WI38 (cell line): Measurements from ENCODE around the gene DAPK1.

ENCODE experiments used
- H3K4me3 ChIP-seq: 2 replicates; pipeline ENCODE4 v1.5.1; 2011; ENCODE audit warnings: low read depth, mild to moderate bottlenecking, control low read depth, low read length
- TF ChIP-seq, protein P1 (sequence below): IDR thresholded peaks from 2 replicates; pipeline ENCODE4 v1.5.1; 2012; ENCODE audit warnings: low read depth, mild to moderate bottlenecking, control low read depth, low read length

Gene DAPK1

DNA sequence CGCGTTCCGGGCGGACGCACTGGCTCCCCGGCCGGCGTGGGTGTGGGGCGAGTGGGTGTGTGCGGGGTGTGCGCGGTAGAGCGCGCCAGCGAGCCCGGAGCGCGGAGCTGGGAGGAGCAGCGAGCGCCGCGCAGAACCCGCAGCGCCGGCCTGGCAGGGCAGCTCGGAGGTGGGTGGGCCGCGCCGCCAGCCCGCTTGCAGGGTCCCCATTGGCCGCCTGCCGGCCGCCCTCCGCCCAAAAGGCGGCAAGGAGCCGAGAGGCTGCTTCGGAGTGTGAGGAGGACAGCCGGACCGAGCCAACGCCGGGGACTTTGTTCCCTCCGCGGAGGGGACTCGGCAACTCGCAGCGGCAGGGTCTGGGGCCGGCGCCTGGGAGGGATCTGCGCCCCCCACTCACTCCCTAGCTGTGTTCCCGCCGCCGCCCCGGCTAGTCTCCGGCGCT, at the start of gene DAPK1:
Gene DAPK1 (plus strand): TSS at position 264 of the 442 bp plus-strand sequence. CDS start 1,211 bp downstream, outside the sequence.
- TF ChIP-seq, protein P1, sequence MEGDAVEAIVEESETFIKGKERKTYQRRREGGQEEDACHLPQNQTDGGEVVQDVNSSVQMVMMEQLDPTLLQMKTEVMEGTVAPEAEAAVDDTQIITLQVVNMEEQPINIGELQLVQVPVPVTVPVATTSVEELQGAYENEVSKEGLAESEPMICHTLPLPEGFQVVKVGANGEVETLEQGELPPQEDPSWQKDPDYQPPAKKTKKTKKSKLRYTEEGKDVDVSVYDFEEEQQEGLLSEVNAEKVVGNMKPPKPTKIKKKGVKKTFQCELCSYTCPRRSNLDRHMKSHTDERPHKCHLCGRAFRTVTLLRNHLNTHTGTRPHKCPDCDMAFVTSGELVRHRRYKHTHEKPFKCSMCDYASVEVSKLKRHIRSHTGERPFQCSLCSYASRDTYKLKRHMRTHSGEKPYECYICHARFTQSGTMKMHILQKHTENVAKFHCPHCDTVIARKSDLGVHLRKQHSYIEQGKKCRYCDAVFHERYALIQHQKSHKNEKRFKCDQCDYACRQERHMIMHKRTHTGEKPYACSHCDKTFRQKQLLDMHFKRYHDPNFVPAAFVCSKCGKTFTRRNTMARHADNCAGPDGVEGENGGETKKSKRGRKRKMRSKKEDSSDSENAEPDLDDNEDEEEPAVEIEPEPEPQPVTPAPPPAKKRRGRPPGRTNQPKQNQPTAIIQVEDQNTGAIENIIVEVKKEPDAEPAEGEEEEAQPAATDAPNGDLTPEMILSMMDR = no peak
- no peak within 1 kb of the TSS for H3K4me3 ChIP-seq

DNA sequence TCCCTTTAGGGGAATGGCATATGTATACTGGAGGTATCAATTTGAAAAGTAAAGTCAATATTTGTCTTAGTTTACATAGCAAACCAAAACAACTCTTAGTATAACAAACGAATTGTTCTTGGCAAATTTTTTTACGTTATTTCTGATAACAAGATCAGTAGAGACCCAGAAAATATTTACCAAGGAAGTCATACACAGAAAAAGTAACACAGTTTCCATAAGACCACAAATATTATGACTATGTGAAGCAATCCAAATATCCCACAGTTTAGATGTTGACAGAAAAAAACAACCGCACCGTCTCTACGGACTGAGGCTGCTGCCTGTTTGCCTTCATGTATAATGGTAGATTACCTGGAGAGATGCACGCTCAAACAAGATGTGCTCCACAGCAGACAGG, 46.5 kb upstream of the DAPK1 start:
- H3K4me3 ChIP-seq = no peak overlapping the region
- TF ChIP-seq, protein P1 = no peak

DNA sequence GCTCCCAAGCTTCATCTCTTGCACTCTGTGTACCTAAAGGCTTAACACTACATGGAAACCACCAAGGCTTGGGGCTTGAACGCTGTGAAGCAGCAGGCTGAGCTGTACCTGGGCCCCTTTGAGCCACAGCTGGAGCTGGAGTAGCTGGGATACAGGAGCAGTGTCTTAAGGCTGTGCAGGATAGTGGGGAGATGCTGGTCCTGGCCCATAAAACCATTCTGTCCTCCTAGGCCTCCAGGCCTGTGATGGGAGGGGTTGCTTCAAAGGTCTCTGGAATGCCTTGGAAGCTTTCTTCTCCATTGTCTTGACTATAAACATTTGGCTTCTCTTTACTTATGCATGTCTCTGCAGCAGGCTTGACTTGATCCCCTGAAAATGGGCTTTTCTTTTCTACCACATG, 42.3 kb upstream of the DAPK1 start:
- TF ChIP-seq, protein P1 = no peak
- no peak overlapping the region for H3K4me3 ChIP-seq

- no peak overlapping the region for H3K4me3 ChIP-seq
- TF ChIP-seq, protein P1 = no peak
Measured at GRCh38 chr9:87461256-87461655, 36.4 kb upstream of the DAPK1 start.

DNA sequence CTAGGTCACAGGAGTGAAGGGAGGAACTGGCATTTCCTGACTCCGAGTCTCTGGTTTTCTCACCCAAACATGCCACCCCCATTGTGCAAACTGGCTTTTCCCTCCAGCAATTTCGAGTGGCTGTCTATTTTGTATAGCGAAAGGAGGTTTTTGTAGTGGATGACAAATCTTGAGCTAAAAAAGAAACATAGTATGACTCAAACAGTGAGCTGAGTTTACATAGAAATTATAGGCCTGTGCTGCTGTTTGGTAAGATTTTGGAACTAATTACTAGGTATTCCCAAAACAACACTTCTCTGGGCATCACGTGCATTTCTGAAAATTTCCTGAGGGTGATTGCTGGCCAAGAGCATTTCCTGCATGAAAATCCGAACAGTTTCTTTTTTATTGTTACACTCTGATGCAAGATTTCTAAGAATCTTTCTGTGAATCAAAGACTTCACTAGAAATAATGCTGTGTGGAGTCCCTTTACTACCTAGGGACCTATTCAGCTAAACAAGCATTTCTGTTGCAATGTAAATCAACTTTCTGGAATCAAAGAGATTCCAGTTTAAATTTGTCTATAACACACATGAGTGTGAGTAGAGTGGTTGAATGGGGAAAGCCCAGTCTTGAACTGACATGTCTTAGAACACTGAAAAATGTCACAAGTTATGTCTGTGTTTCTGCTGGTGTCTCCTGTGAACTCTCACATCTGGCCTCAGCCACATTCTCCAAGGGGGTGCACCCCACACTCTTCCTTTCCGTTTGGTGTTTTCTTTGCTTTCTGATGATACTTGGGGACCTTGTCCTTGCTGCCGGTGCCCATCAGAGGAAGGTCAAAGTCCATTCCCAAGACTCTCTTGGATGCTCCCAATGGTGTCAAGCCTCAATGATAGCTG, 33.3 kb upstream of the DAPK1 start:
- TF ChIP-seq, protein P1 = no peak
- no peak overlapping the region for H3K4me3 ChIP-seq

- TF ChIP-seq, protein P1 = no peak
Measured at GRCh38 chr9:87464992-87465378, 32.7 kb upstream of the DAPK1 start.

DNA sequence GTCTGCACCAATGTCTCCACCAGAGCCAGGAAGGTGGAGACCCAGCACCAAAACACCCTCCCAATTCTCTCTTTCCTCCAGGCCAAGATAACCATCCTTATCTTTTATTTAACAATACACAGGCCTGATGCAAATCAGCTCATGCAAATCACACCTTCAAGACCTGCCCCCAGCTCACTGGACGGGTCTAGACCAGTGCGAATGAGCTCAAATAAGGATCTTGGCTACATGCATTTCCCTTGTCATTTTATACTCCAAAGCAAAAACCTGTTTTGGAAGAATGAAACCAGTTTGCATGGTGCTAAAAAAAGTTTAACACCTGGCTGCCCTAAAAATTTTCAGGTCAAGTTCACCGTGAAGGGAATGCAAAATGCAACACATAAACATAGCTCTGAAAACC, 31.9 kb upstream of the DAPK1 start:
- H3K4me3 ChIP-seq = no peak overlapping the region
- TF ChIP-seq, protein P1 = no peak

More at GRCh38 chr9:87464992-87465378, 32.7 kb upstream of the DAPK1 start:
- no peak overlapping the region for H3K4me3 ChIP-seq
